GM19455 (cell line): ENCODE results near the gene FTH1.
"Not testable (repeated sequence)": the region's sequence is repeated elsewhere in the genome, so short reads cannot be mapped to it uniquely, and the experiment has no call there.

Experiments
- ATAC-seq: cut with Tn5 transposase; IDR thresholded peaks from one replicate; pipeline ENCODE4 v1.9.1; 2021; ENCODE audit not compliant: unreplicated experiment

FTH1 gene

GRCh38 chr11:61978703-61979661, 11.5 kb upstream of the FTH1 start:
- ATAC-seq, result no peak

- ATAC-seq, result no peak
These were observed 9.5 kb upstream of the FTH1 start for GRCh38 chr11:61976813-61977475.

- ATAC-seq, result no peak
These were observed 9.0 kb upstream of the FTH1 start for GRCh38 chr11:61976420-61976800.

- no peak for ATAC-seq
These were observed 8.4 kb upstream of the FTH1 start for GRCh38 chr11:61975638-61976419.

GRCh38 chr11:61974766-61975631, 7.6 kb upstream of the FTH1 start:
- ATAC-seq, result no peak

GRCh38 chr11:61973476-61974162, 6.2 kb upstream of the FTH1 start:
- no peak for ATAC-seq

GRCh38 chr11:61972672-61973475, 5.4 kb upstream of the FTH1 start:
- ATAC-seq, result no peak

GRCh38 chr11:61972112-61972671, 4.8 kb upstream of the FTH1 start:
- ATAC-seq, result no peak

- ATAC-seq, result no peak
These were observed 4.0 kb upstream of the FTH1 start for GRCh38 chr11:61971248-61972111.

GRCh38 chr11:61969838-61970662, 2.6 kb upstream of the FTH1 start:
- ATAC-seq, result no peak

GRCh38 chr11:61969391-61969758, 1.9 kb upstream of the FTH1 start:
- no peak for ATAC-seq

- no peak for ATAC-seq
These were observed 1.4 kb upstream of the FTH1 start for GRCh38 chr11:61968758-61969390.

GRCh38 chr11:61967924-61968757, 707 bp upstream of the FTH1 start:
- peak; percentile 27 for ATAC-seq

GRCh38 chr11:61966734-61967115, 709 bp downstream of the FTH1 start:
- no peak for ATAC-seq

GRCh38 chr11:61964666-61965271, 2.7 kb downstream of the FTH1 start:
- ATAC-seq, result not testable (repeated sequence)
